HG03064 (cell line): ENCODE results near the gene CDK13.
"Not testable (repeated sequence)": the region's sequence is repeated elsewhere in the genome, so short reads cannot be mapped to it uniquely, and the experiment has no call there.

Experiments used
- ATAC-seq: cut with Tn5 transposase; IDR thresholded peaks from one replicate; pipeline ENCODE4 v1.9.1; 2021; ENCODE audit warnings: low read depth; ENCODE audit not compliant: unreplicated experiment

Gene CDK13

DNA sequence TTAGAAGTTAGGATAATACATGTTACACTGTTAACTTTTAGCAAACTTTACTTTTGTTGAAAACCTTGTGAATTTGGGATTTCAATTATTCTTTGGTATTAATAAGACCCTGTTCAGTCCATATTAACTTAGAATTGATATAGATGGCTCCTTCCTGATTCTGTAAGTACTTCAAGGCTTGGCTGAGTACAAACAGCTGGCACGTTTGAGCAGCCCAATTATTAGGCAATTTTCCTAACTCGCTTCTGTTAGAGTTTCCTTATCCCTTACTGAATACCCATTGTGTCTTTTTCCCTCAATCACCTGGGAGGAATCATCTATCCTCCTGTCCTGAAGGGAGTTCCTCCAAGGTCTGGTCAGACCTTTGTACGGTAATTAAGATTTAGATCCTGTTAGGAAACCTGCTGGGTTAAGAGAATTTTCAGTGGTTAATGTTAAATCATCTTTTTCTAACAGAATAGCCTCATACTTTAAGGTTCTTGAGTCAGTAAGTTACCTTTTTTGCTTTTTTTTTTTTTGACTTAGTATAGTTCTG is 195.6 kb downstream of the CDK13 start:
- not testable (repeated sequence) for ATAC-seq

DNA sequence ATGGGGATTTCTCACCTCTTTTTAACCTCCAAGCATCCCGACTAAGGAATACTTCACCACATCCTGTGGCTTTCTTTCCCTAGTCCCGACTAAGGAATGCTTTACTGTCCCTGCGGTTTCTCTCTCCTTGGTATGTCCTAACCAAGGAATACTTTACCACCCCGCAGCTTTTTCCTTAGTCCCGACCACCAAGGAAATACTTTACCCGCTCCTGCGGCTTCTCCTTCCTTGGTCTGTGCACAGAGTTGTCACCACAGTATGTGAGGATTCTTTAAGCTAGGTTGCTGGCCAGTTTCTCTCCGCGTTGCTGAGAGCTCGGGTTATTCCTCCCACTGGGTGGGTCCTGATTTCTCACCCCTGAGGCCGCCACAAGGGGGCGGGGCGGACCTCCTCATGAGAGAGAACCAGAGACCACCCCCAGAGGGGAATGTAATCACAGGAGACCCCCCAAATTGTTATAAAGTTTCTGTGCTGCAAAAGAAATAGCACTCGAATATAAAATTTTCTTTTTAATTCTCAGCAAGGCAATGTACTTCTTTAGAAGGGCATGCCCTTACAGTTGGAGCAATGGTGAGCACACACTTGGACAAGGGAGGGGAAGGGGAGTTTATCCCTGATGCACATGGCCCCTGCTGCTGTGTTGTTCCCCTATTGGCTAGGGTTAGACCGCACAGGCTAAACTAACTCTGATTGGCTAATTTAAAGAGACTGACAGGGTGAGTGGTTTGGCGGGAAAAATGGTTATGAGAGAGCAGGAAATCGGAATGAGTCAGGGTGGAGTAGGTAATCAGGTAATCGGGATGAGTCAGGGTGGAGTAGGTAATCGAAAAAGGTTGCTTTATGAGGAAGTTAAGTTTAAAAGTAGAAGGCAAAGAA is 197.6 kb downstream of the CDK13 start:
- ATAC-seq = no peak

GRCh38 chr7:40148247-40148580 is 198.2 kb downstream of the CDK13 start:
- ATAC-seq = not testable (repeated sequence)

- no peak for ATAC-seq
These were observed 198.6 kb downstream of the CDK13 start for GRCh38 chr7:40148671-40149070.
